HG02588 (cell line): Measurements from ENCODE around the gene CFP.

Source experiments
- ATAC-seq: cut with Tn5 transposase; IDR thresholded peaks from one replicate; pipeline ENCODE4 v1.9.1; 2021; ENCODE audit warnings: mild to moderate bottlenecking, moderate library complexity; ENCODE audit not compliant: unreplicated experiment

Gene CFP

DNA sequence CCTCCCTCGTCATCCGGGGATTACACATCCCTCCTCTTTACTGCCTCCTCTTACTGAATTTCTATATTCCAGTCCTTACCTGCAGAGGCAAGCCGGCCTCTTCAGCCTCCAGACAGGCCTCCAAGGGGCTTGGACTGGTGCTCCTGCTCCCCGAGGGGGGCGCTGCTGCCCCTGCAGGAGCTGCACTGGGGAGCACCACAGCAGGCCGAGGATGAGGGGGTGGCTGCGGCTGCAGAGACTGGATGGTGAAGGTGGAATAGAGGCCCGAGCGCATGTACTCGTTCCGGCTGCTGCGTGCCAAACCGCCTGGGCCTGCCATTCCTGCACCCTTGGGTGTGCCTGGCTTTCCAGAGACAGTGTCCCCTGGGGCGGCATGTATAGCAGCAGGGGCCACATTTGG is 9.1 kb upstream of the CFP start:
- ATAC-seq: no peak

DNA sequence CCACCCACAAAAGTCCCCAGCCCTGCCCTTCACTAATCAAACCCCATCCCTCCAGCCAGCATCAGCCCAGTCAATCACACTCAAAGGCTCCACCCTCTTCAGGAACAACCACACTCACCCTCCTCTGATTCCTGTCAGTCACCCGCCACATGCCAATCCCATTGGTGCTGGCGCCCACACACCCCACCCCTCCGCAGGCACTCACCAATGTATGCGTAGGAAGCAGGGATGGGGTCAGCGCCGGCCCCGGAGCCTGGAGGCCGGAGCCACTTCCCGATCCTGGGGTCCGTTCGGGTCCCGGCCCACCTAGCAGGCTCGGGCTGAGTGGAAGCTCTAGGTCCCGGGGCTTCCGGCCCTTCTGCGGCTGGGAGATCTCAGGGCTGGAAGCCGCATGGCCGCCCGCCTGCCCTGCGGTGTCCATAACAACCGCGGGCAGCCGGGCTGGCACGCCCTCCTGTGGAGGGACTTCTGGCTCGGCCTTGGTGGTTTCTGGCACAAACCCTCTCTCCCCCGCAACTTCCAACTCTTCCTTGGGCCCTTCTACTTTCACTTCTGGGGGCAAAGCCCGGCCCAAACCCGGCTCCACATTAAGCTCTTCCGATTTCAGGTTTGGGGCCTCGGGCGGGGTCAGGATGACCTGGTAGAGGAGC is 7.9 kb upstream of the CFP start:
- ATAC-seq: no peak

DNA sequence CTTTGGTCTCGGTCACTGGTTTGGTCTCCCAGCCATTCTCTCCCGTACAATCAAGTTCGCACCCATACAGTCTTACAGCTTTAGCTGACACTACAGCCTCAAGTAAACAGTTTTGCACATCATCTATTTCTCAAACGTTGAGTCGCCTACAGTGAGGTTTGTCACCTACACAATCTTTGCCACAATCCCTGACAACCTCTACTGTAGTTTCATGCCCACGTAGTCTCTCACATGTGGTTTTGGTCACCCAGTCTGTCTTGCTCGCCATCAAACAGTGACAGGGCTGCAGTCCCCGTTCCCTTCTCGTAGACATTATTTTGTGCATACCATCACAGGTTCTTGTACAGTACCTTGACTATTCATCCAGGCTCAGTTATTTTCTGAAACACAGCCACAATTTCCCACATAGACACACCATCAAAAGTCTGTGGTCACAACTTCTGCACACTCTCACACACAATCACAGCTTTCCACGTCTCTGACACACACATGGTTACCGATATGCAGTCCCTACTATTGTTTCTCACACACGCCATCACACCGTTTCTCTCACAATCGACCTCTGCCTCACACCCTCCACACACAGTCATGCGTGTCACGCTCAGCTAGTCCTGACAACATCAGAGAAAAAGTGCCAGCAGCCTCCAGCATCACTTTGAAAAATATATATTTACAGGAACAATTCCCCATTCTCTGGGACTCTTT is 5.3 kb upstream of the CFP start:
- no peak for ATAC-seq

DNA sequence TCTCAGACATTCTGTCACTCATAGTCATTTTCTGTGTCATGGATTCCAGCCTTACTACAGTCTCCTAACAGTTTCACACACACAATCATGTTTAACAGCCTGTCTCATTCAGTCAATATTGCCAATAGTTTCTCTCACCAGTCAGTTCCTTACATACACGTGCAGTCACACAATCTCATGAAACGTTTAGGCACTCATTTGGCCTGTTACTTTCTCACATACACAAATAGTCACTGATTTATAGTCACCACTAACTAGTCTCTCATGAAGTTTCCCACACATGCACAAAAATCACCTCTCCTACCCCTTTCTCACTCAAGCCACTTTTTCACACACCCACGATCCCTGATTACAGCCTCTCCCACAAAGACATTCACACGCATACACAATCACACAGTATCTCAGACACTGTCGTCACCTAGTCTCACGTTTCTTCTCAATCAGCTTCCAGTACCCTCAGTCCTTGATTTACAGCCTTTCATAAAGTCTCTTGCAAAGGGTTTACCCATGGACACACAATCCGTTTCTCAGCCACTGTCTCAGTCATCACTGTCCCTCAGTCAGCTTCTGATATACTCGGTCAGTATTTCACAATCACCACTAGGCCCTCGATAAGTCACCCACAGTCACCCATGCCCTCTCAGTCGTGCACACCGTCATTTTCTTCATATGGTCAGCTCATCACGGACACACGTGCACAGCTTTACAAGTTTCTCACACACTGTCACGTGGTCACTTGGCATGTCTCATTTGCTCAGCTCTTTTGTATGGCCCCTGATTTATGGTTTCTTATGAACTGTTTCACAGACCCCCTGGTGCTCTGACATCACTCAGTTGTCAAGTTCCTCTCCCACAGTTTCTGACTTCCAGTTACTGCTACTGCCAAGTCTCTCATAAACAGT is 4.2 kb upstream of the CFP start:
- no peak for ATAC-seq

DNA sequence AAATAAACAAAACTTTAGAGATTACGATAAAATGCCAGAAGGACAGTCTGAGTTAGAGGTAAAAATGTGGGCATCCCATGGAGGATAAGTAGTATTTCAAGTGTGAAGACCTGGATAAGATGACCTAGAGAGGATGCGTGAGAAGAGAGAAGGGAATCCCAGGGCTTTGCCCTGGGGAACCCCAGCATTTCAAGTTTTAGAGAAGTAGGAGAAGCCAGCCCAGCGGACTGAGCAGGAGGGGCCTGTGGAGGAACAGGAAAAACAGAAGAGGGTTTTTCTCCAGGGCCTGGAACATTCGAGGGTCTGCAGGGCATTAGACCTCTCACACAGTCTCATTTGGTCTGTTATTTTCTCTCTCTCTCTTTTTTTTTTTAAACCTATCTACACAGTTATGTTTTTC is 2.9 kb upstream of the CFP start:
- ATAC-seq: no peak

DNA sequence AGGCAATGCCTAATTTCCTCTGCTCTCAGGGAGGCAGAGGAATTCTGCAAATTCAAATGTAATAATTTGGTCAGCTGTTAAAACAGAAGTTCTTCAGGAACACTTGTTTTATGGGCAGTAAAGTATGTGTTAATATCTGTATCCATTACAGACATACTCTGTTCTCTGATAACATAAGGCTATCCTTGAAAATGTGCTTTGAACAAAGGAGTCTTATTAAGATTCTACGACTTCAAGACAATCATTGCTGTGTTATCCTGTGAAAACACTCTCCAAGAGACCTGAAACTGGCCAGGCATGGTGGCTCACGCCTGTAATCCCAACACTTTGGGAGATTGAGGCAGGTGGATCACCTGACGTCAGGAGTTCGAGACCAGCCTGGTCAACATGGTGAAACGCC is 1.9 kb upstream of the CFP start:
- no peak for ATAC-seq

DNA sequence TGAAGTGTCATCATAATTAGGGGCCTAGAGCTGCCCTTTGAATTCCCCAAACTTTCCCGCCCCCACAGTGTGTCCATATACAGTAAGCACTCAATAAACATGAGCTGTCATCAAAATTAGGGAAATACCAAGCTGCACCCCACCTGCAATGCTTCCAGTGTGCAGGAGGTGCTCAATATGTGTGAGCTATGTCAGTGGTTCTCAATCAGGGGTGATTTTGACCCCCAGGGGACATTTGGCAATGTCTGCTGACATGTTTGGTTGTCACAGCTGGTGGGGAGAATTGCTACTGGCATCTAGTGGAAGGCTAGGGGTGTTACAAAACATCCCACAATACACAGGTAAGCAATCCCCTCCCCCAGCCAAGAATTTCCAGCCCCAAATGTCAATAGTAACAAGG is 748 bp downstream of the CFP start:
- no peak for ATAC-seq

DNA sequence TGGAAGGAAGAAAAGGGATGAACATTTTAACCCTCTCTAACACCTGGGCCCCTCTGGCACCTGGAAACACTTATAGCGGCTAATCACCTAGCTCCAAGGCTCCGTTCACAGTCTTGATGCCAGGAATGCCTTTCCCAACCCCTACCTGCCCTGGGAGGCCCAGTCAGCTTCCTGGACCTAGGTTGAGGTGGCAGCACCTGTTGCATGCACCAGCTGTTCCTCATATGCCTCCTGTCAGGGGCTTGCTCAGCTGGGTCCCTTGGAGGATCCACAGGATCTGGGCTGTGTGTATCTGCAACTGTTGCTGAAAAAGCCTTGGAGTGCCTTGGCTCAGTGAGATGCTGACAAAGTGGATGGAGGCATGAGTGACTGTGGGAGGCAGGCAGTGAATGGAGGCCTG is 4.4 kb downstream of the CFP start:
- ATAC-seq: no peak

DNA sequence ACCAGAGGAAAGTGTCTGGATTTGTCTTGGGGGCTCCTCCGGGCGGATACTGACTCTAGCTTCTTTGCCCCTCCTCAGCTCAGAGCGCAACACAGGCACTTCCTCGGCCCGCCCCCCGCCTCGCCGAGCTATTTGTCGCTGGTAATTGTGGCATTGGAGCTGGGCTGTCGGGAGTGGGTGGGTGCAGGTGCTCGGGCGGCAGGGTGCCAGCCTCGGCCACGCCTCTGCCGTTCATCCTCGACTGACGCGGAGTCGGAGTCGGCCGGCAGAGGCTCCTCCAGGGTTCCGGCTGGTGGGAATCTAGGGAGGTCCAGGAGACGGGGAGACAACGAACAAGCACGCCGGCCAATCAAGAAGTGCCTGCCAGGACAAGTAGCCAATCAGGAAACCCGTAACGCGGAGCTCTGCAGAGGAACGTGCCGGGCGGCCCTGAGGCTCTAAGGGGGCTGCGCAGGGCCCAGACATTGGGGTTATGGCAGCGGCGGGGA is 6.1 kb downstream of the CFP start:
- no peak for ATAC-seq

DNA sequence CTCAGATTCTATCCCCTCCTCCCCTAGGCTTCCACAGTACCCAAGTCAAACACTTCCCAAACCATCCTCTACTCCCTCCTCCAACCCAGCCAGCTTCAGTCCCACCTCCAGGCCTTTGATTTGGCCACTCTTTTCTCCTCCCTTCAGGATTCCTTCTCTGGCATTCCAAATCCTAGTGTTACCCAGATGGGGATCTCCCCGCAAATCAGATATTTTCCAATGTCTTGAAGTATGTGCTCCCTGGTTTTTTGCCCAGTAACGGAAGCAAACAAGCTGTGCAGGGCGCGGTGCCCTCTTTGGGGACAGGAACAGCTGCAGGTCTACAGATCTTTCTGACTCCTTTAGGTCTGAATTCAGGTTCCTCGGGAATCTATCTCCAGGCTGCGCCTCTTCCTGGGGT is 7.9 kb downstream of the CFP start:
- no peak for ATAC-seq

DNA sequence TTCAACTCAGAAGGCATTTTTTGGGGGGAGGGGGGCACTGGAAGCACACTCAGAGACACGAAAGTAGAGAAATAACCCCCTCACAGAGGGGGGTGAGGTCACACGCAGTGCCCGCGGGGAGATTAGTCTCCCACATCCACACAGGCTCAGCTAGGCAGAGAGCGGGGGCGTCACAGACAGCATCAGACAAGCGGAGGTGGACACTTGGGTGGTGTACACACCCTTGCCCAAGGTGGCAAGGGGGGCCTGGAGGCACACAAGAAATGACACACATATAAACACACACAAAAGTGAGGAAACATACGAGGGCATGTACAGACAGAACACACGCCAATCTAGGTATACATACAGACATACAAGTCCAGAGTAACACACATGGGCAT is 9.4 kb downstream of the CFP start:
- ATAC-seq: no peak

DNA sequence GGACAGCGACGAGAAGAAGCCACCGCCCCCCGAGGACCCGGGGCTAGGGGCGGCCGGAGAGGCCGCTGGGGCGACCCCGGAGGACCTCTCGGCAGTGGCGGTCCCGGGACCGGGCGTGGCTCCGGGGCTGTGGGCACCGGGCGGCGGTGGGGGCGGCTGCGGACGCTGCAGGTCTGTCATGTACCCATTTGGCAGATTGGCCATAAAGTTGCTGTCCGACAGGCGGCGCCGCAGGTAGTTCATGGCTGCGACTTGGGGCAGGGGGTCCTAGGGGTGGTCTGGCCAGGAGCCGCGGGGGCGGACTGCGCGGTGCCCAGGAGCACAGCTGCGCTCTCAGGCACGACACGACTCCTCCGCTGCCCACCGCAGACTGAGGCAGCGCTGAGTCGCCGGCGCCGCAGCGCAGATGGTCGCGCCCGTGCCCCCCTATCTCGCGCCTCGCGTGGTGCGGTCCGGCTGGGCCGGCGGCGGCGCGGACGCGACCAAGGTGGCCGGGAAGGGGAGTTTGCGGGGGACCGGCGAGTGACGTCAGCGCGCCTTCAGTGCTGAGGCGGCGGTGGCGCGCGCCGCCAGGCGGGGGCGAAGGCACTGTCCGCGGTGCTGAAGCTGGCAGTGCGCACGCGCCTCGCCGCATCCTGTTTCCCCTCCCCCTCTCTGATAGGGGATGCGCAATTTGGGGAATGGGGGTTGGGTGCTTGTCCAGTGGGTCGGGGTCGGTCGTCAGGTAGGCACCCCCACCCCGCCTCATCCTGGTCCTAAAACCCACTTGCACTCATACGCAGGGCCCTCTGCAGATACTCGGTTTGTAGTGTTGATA is 10.0 kb downstream of the CFP start, which contains the start of gene SYN1:
Gene SYN1 (minus strand): TSS at position 372 of the 817 bp plus-strand sequence. CDS start 129 bp downstream, at position 243.
- ATAC-seq: peak; percentile 67

DNA sequence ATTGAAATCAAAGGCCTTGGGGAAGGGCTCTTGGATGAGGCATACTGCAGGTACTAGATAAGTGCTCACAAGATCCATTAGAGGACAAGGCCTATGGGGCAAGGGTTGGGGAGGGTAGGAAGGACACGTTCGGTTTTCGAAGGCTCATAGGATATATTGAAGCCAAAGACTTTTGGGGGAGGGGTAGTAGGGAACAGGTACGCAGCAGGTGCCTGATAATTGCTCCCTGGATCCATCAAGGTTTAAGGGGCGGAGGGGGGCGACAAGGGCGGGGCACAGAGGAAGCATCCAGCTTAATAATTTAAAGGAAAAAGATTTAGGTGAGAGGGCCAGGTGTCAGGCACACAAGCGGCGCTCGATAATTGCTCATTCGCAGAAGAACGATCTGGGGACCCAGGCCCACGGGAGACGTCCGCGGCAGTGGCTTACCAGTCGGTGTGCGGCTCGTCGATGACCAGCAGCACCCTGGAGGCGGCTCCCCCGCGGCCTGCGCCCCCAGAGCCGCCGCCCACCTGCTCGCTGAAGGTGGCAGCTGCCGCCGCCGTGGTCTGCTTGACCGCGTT is 10.7 kb downstream of the CFP start:
- ATAC-seq: no peak

DNA sequence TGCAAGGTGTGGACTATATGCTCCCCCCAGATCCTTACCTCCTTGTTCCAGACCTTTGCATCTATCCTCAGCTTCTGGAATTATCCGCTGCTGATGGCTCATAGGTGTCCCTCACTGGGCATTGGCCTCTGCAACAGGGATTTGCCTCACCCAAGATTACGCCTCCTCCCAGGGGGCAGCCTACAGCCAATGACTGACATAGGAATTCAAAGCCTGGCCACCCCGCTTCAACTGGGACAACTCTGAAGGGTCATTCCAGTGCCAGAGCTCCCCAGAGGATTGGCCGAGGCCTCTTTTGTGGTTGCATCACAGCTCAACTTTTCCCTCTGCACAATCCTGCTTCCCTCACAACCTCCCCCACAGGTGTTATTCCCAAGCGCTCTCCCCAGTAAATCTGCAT is 15.1 kb downstream of the CFP start:
- ATAC-seq: no peak

DNA sequence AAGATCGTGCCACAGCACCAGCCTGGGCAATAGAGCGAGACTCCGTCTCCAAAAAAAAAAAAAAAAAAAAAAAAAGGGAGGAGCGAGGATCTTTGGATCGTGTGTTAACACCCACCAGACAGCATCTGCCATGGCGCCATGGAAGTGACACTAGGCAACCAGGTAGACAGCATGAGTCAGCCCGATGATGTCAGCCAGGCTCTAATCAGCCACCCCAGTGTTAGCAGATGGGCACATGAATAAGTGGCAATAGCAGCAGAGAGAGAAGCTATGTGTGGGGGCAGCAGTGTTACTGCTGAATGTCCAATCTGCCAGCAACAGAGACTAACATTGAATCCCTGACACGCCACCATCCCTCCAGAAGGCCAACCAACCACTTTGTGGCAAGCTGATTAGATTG is 16.6 kb downstream of the CFP start:
- ATAC-seq: no peak

DNA sequence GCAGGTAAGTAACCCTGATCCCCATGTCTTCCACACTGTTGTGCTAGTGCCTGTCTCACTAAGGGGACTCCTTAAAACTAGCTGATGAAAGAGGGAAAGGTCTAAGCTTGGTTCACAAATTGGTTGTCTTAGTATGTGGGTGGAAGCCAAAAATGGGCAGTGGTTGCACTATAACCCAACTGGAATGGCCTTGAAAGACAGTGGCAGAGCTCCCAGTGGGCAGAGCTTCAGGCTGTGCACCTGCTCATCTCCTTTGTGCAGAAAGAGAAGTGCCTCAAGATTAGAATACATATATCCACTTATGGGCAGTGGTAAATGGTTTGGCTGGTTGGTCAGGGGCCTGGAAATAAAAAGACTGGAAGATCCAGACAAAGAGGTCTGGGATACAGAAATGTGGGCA is 17.3 kb downstream of the CFP start:
- ATAC-seq: no peak

DNA sequence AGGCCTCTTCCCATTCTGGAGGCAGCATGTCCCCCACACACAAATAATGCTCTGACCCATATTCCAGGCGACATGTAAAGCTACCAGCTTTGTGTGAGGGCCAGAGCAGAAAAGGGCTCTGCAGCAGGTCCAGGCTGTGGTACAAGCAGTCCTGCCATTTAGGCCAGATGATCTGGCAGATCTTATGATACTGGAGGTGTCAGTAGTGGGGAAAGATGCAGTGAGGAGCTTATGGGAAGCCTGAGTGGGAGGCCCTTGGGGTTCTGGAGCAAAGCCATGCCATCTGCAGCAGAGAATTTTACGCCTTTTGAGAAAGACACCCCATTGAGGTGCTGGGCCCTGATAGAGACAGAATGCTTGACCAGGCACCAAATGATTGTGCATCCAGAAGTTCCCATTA is 17.8 kb downstream of the CFP start:
- no peak for ATAC-seq

DNA sequence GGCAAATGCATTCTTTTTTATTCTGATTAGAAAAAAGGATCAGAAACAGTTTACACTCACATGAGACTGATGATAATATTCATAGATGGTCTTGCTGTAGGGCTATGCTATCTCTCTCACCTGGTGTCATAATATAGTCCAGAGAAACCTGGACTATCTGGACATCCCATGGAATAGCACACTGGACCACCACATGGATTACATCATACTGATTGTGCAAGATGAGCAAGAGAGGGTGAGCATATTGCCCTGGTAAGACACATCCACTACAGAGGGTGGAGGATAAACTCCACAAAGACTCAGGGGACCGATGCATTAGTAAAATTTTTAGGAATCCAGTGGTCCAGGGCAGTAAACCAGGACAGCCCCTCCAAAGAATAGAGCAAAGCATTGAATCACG is 18.2 kb downstream of the CFP start:
- no peak for ATAC-seq

DNA sequence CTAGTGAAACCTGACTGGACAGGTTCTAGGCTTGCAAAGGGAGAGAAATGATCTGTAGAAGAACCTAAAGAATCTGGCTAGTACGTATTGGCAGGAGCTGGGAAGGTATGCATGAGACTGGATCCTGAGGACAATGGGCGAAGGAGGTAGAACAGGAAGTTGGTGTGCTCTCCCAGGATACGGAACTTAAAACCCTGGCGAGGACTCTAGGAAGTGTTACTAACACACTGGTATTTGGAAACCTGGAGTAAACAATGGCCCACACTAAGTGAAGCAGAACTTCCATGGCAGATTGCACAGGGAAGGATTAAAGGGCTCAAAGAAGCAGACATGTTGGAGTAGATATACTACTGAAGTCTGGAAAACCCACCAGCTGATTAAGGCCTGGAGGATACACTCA is 19.2 kb downstream of the CFP start:
- ATAC-seq: no peak

DNA sequence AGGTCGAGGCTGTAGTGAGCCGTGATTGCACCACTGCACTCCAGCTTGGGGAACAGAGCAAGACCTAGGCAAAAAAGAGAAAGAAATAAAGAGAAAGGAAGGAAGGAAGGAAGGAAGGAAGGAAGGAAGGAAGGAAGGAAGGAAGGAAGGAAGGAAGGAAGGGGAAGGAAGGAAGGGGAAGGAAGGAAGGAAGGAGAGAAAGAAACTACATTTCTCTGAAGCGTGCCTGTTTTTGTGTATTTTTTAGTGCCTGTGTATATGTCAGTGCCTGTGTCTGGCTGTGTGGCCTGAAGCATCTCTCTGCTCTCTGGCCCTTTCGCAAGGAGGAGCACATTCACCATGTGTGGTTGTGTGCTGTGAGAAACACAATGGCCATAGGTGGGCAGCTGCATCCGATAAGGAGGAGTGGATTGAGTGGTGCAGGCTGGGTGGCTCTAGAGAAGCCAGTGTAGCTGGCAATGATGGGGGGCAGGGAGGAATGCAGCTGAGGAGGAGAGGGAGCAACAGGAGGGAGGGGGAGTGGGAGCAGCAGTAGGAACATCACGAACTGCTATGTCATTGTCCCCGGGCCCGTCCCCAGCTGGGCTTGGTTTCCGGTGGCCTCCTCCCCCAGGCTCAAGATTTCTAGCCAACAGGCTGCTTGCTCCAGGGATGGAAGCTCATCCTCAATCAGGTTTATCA is 21.5 kb downstream of the CFP start:
- ATAC-seq: no peak
